ENCODE results near the gene BTNL3. TPM values are rescaled to one million over a fixed set of nuclear protein-coding genes. Genes with fewer than 3 reads are reported as not detected.

Gene BTNL3
- total and polyA plus RNA-seq, 10 donors: 0.09 to 2.4 (median 0.53) TPM; not detected in 2

GRCh38 chr5:181052672-181053487 lies 64.2 kb downstream of the BTNL3 start:
- Histone ChIP-seq H3K4me3 (peak overlapping the region; percentile 34 to 80 (median 56)), H3K27me3 (replicated peaks in 1 of 7) (peaks cover 0 to 98% (median 33%) of the 10 kb centered on the region in 7 donors), H3K9me3 (no peaks in the 10 kb centered on the region), H3K4me1 (peaks cover 0 to 68% (median 29%) of the 10 kb centered on the region in 6 donors), H3K36me3 (peaks cover 0 to 9% (median 0%) of the 10 kb centered on the region in 6 donors), H3K27ac (peak overlapping the region; percentile 51 to 89 (median 82))
- 1 to 2% (median 1%) methylated on average over 43 to 120 of the region's 120 CpGs for WGBS, 5 donors
- DNase-seq: peak; percentile 80
- intact Hi-C loops (cut with DNase I; ENCODE audit: low total_unique reads): no loop called here
- TF ChIP-seq CTCF (IDR thresholded peaks at IDR 0.05 in 8 of 11, conservative IDR thresholded peaks at IDR 0.05 in 3 of 11): no peak
- peak in 2 of 3 donors; percentile 47 to 52 for TF ChIP-seq POLR2AphosphoS5 (IDR thresholded peaks at IDR 0.05)

- peaks cover 0 to 98% (median 33%) of the 10 kb centered on the region in 7 donors for H3K27me3 ChIP-seq (replicated peaks in 1 of 7)
- peaks cover 0 to 4% (median 0%) of the 10 kb centered on the region in 6 donors for H3K36me3 ChIP-seq
- no peaks in the 10 kb centered on the region for H3K9me3 ChIP-seq
- peak; percentile 49 to 68 (median 63) for TF ChIP-seq POLR2AphosphoS5 (IDR thresholded peaks at IDR 0.05)
- TF ChIP-seq POLR2A (IDR thresholded peaks at IDR 0.05): no peak
- no peak for TF ChIP-seq CTCF (IDR thresholded peaks at IDR 0.05 in 8 of 11, conservative IDR thresholded peaks at IDR 0.05 in 3 of 11)
- WGBS, 5 donors: 2 to 4% (median 3%) methylated on average over 23 to 45 of the region's 45 CpGs
- intact Hi-C loops (cut with DNase I; ENCODE audit: low total_unique reads): no loop called here
- H3K4me1 ChIP-seq: peaks cover 0 to 73% (median 31%) of the 10 kb centered on the region in 6 donors
- peak overlapping the region; percentile 51 to 89 (median 82) for H3K27ac ChIP-seq
- peak overlapping the region; percentile 34 to 80 (median 56) for H3K4me3 ChIP-seq
- no peak for DNase-seq
These were observed 65.0 kb downstream of the BTNL3 start for GRCh38 chr5:181053488-181054121.

- Histone ChIP-seq H3K27me3 (replicated peaks in 1 of 7) (peaks cover 0 to 100% (median 37%) of the 10 kb centered on the region in 7 donors), H3K9me3 (no peaks in the 10 kb centered on the region), H3K27ac (peak overlapping the region in 7 of 8 donors; percentile 60 to 89 (median 84)), H3K4me3 (peak overlapping the region; percentile 34 to 80 (median 56)), H3K36me3 (peaks cover 0 to 4% (median 0%) of the 10 kb centered on the region in 6 donors), H3K4me1 (peaks cover 0 to 78% (median 33%) of the 10 kb centered on the region in 6 donors)
- TF ChIP-seq POLR2A (IDR thresholded peaks at IDR 0.05) (no peak), CTCF (IDR thresholded peaks at IDR 0.05 in 8 of 11, conservative IDR thresholded peaks at IDR 0.05 in 3 of 11) (no peak), POLR2AphosphoS5 (IDR thresholded peaks at IDR 0.05) (no peak)
- intact Hi-C loops (cut with DNase I; ENCODE audit: low total_unique reads): no loop called here
- 19 to 29% (median 24%) methylated on average over 7 of the region's 7 CpGs for WGBS, 5 donors
- no peak for DNase-seq
These were observed 65.5 kb downstream of the BTNL3 start for GRCh38 chr5:181054138-181054537.
